Fibroblast of lung (primary cell): ENCODE data around the gene COL27A1. TPM values are rescaled to one million over a fixed set of nuclear protein-coding genes. Genes with fewer than 3 reads are reported as not detected.

ENCODE experiments used
- DNase-seq, 2 donors: peaks; one replicate each; pipeline versions ENCODE4 v3.0.0 to v3.0.0-alpha.2; 2010; ENCODE audit warnings: low read depth in 2 of 2
- H2AFZ ChIP-seq: 2 replicates; pipeline ENCODE4 v1.5.1; 2012; ENCODE audit warnings: low read length, control low read depth, inconsistent platforms
- H3K27ac ChIP-seq: 2 replicates; pipeline ENCODE4 v1.5.1; 2011; ENCODE audit warnings: low read length, control low read depth; ENCODE audit not compliant: insufficient read depth
- H3K27me3 ChIP-seq: 2 replicates; pipeline ENCODE4 v1.5.1; 2011; ENCODE audit warnings: mild to moderate bottlenecking, low read length; ENCODE audit not compliant: control insufficient read depth, insufficient read depth
- H3K36me3 ChIP-seq: 2 replicates; pipeline ENCODE4 v1.5.1; 2011; ENCODE audit warnings: low read length; ENCODE audit not compliant: control insufficient read depth, insufficient read depth
- H3K4me1 ChIP-seq: 2 replicates; pipeline ENCODE4 v1.5.1; 2011; ENCODE audit warnings: low read length; ENCODE audit not compliant: control insufficient read depth, insufficient read depth; ENCODE audit errors: extremely low read depth
- H3K4me2 ChIP-seq: 2 replicates; pipeline ENCODE4 v1.5.1; 2011; ENCODE audit warnings: low read length, control low read depth; ENCODE audit not compliant: insufficient read depth; ENCODE audit errors: extremely low read depth
- H3K4me3 ChIP-seq, 4 experiments: fragments of 200-600 bp in 1 of 4; sonication (generic) in 1 of 4; replicated peaks in 1 of 4; 2 replicates each; pipeline ENCODE4 v1.5.1; 2011 to 2016; ENCODE audit warnings: low read length in 4 of 4, low read depth in 3 of 4, mild to moderate bottlenecking in 3 of 4, control low read depth in 2 of 4, inconsistent platforms in 1 of 4, mixed read lengths in 1 of 4; ENCODE audit not compliant: insufficient read depth in 1 of 4; ENCODE audit errors: control extremely low read depth in 1 of 4
- H3K79me2 ChIP-seq: 2 replicates; pipeline ENCODE4 v1.5.1; 2012; ENCODE audit warnings: mild to moderate bottlenecking, low read length, inconsistent platforms; ENCODE audit not compliant: control insufficient read depth, insufficient read depth
- H3K9ac ChIP-seq: 2 replicates; pipeline ENCODE4 v1.5.1; 2011; ENCODE audit warnings: mild to moderate bottlenecking, low read length, control low read depth; ENCODE audit not compliant: insufficient read depth
- H3K9me3 ChIP-seq: 2 replicates; pipeline ENCODE4 v1.5.1; 2012; ENCODE audit warnings: low read depth, low read length; ENCODE audit not compliant: control insufficient read depth, insufficient read depth
- H4K20me1 ChIP-seq: 2 replicates; pipeline ENCODE4 v1.5.1; 2011; ENCODE audit warnings: low read length; ENCODE audit not compliant: control insufficient read depth, insufficient read depth; ENCODE audit errors: extremely low read depth
- CTCF ChIP-seq, 2 donors: IDR thresholded peaks in 1 of 2; conservative IDR thresholded peaks in 1 of 2; 1 replicate in 1 of 2; 2 replicates in 1 of 2; pipeline ENCODE4 v1.5.1; 2011 to 2012; ENCODE audit warnings: low read length in 2 of 2, control low read depth in 1 of 2, inconsistent platforms in 1 of 2, low read depth in 1 of 2, mild to moderate bottlenecking in 1 of 2
- EZH2 ChIP-seq: IDR thresholded peaks from 2 replicates; pipeline ENCODE4 v1.5.1; 2012; ENCODE audit warnings: low read length, control low read depth, mild to moderate bottlenecking; ENCODE audit errors: missing control alignments
- polyA plus RNA-seq, 2 donors: library from polyadenylated mRNA; depleted of rRNA in 1 of 2; stranded (reverse) in 1 of 2; unstranded in 1 of 2; fragments of >200 nt; gene quantifications; 2 replicates each; pipeline ENCODE4 v1.2.1, GENCODE V29; 2011 to 2012; ENCODE audit warnings: missing spikeins in 1 of 2
- total RNA-seq: library from RNA; depleted of rRNA; stranded (reverse); fragments of >200 nt; gene quantifications from 2 replicates; pipeline ENCODE4 v1.2.1, GENCODE V29; 2014

The COL27A1 gene
- total and polyA plus RNA-seq, 2 donors (not counting 1 experiment from before 2014, with no cell fraction given): 2.4 to 5.4 TPM

GRCh38 chr9:114299286-114300152 lies 144.2 kb downstream of the COL27A1 start:
- no peak for DNase-seq
- no peak overlapping the region for H3K9ac ChIP-seq
- no peaks in the 10 kb centered on the region for H3K36me3 ChIP-seq
- no peak overlapping the region for H3K4me3 ChIP-seq
- no peaks in the 10 kb centered on the region for H3K4me1 ChIP-seq
- no peaks in the 10 kb centered on the region for H3K27me3 ChIP-seq
- H3K9me3 ChIP-seq: no peaks in the 10 kb centered on the region
- no peak for TF ChIP-seq EZH2
- TF ChIP-seq CTCF (conservative IDR thresholded peaks at IDR 0.05 in 1 of 2, IDR thresholded peaks at IDR 0.05 in 1 of 2; ENCODE audit: low read depth in 1 of 2, low read length in 2 of 2): no peak
- H3K27ac ChIP-seq: no peak overlapping the region
- no peaks in the 10 kb centered on the region for H4K20me1 ChIP-seq
- H3K79me2 ChIP-seq: no peaks in the 10 kb centered on the region
- no peak overlapping the region for H3K4me2 ChIP-seq
- no peak overlapping the region for H2AFZ ChIP-seq

GRCh38 chr9:114300153-114300845 lies 145.0 kb downstream of the COL27A1 start:
- Histone ChIP-seq H3K36me3 (no peaks in the 10 kb centered on the region), H2AFZ (no peak overlapping the region), H3K9ac (no peak overlapping the region), H3K4me2 (no peak overlapping the region), H3K79me2 (no peaks in the 10 kb centered on the region), H3K4me1 (no peaks in the 10 kb centered on the region), H3K27me3 (no peaks in the 10 kb centered on the region), H4K20me1 (no peaks in the 10 kb centered on the region), H3K27ac (no peak overlapping the region), H3K9me3 (no peaks in the 10 kb centered on the region), H3K4me3 (no peak overlapping the region)
- no peak for DNase-seq
- no peak for TF ChIP-seq EZH2
- no peak for TF ChIP-seq CTCF (conservative IDR thresholded peaks at IDR 0.05 in 1 of 2, IDR thresholded peaks at IDR 0.05 in 1 of 2; ENCODE audit: low read depth in 1 of 2, low read length in 2 of 2)
